PC-9 (cell line): ENCODE data around the gene GPX3.

Experiments used
- EZH2 ChIP-seq: fragments of 200-600 bp; sonication (generic); IDR thresholded peaks from 2 replicates; pipeline ENCODE4 v1.8.0; 2017; ENCODE audit warnings: antibody characterized with exemption, low read depth
- TF ChIP-seq, protein P1 (sequence below): fragments of 200-600 bp; sonication (generic); conservative IDR thresholded peaks from 2 replicates; pipeline ENCODE4 v1.6.1; 2017; ENCODE audit warnings: mixed run types, antibody characterized with exemption, mild to moderate bottlenecking, moderate library complexity

DNA sequence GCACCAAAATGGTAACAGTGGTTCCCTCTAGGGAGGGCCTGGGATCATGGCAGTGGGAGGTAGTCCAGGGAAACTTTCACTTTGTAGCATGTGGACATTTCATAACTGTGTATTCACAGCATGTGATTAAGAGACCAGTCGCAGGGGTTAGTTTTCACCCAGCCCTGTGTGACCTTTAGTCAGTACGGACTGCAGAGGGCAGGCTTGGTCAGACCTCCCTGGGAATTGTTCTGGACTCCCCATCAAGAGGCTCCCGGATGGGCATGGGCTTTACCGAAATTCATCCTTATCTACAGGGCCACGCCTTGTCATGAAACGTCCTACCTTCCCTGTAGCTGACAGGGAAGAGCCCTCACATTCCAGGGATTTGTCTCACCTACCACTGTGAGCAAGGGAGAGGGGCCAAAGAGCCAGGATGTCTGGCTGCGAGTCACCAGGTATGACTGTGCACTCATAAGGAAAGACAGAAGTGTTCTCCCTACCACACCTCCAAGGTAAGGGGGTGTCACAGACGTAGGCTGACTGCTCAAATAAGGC, 19.9 kb downstream of the GPX3 start:
- TF ChIP-seq, protein P1, sequence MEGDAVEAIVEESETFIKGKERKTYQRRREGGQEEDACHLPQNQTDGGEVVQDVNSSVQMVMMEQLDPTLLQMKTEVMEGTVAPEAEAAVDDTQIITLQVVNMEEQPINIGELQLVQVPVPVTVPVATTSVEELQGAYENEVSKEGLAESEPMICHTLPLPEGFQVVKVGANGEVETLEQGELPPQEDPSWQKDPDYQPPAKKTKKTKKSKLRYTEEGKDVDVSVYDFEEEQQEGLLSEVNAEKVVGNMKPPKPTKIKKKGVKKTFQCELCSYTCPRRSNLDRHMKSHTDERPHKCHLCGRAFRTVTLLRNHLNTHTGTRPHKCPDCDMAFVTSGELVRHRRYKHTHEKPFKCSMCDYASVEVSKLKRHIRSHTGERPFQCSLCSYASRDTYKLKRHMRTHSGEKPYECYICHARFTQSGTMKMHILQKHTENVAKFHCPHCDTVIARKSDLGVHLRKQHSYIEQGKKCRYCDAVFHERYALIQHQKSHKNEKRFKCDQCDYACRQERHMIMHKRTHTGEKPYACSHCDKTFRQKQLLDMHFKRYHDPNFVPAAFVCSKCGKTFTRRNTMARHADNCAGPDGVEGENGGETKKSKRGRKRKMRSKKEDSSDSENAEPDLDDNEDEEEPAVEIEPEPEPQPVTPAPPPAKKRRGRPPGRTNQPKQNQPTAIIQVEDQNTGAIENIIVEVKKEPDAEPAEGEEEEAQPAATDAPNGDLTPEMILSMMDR: no peak
- TF ChIP-seq EZH2: no peak
